ENCODE data around the gene TP63. TPM values are rescaled to one million over a fixed set of nuclear protein-coding genes. Genes with fewer than 3 reads are reported as not detected.

The TP63 gene
- total RNA-seq, 2 donors from 2014 or later = not detected

- H3K27ac Mint-ChIP-seq = no peak overlapping the region
- no peak for TF ChIP-seq CTCF (conservative IDR thresholded peaks at IDR 0.05)
- 80 to 100% methylated on average over 1 of the region's 2 CpGs for whole genome bisulfite sequencing, 2 experiments (ENCODE audit: insufficient coverage in 1 of 2, insufficient read length in 1 of 2)
- Histone ChIP-seq H3K9me3 (ENCODE audit: control insufficient read depth, low read length) (no peaks in the 10 kb centered on the region), H3K4me3 (ENCODE audit: low read length) (no peak overlapping the region), H3K9ac (ENCODE audit: extremely low read depth, low read length, poor library complexity, severe bottlenecking) (no peak overlapping the region), H3K27me3 (ENCODE audit: control insufficient read depth, insufficient read depth, low read length, poor library complexity, severe bottlenecking) (no peaks in the 10 kb centered on the region), H3K36me3 (ENCODE audit: control insufficient read depth, insufficient read depth, low read length) (no peaks in the 10 kb centered on the region), H3K4me1 (ENCODE audit: control insufficient read depth, insufficient read depth, low read length) (no peaks in the 10 kb centered on the region), H3K27ac (ENCODE audit: low read depth, low read length) (no peak overlapping the region)
- no peak for DNase-seq
- H3K36me3 Mint-ChIP-seq (ENCODE audit: low read depth) = no peaks in the 10 kb centered on the region
- H3K4me3 Mint-ChIP-seq = no peak overlapping the region
- no peaks in the 10 kb centered on the region for H3K9me3 Mint-ChIP-seq
- H3K4me1 Mint-ChIP-seq = peaks cover 8% of the 10 kb centered on the region
- no peaks in the 10 kb centered on the region for H3K27me3 Mint-ChIP-seq (ENCODE audit: insufficient read depth)
Measured at GRCh38 chr3:189909573-189909972, 278.4 kb downstream of the TP63 start.

GRCh38 chr3:189911001-189911400, 279.8 kb downstream of the TP63 start:
- no peaks in the 10 kb centered on the region for H3K27me3 Mint-ChIP-seq (ENCODE audit: insufficient read depth)
- no peak overlapping the region for H3K4me3 Mint-ChIP-seq
- H3K36me3 ChIP-seq (ENCODE audit: control insufficient read depth, insufficient read depth, low read length) = no peaks in the 10 kb centered on the region
- H3K27ac ChIP-seq (ENCODE audit: low read depth, low read length) = no peak overlapping the region
- 85% methylated on average over 1 of the region's 1 CpG; no CpG with 5 or more reads in 1 of the 2 experiments for WGBS, 2 experiments (ENCODE audit: insufficient coverage in 1 of 2, insufficient read length in 1 of 2)
- no peak overlapping the region for H3K9ac ChIP-seq (ENCODE audit: extremely low read depth, low read length, poor library complexity, severe bottlenecking)
- H3K4me1 ChIP-seq (ENCODE audit: control insufficient read depth, insufficient read depth, low read length) = no peaks in the 10 kb centered on the region
- H3K27me3 ChIP-seq (ENCODE audit: control insufficient read depth, insufficient read depth, low read length, poor library complexity, severe bottlenecking) = no peaks in the 10 kb centered on the region
- no peak overlapping the region for H3K27ac Mint-ChIP-seq
- no peaks in the 10 kb centered on the region for H3K9me3 Mint-ChIP-seq
- H3K4me3 ChIP-seq (ENCODE audit: low read length) = no peak overlapping the region
- no peaks in the 10 kb centered on the region for H3K9me3 ChIP-seq (ENCODE audit: control insufficient read depth, low read length)
- no peak for DNase-seq
- H3K36me3 Mint-ChIP-seq (ENCODE audit: low read depth) = no peaks in the 10 kb centered on the region
- TF ChIP-seq CTCF (conservative IDR thresholded peaks at IDR 0.05) = no peak
- peaks cover 7% of the 10 kb centered on the region for H3K4me1 Mint-ChIP-seq

GRCh38 chr3:189914799-189915198, 283.6 kb downstream of the TP63 start:
- H3K27ac Mint-ChIP-seq = no peak overlapping the region
- H3K9me3 Mint-ChIP-seq = no peaks in the 10 kb centered on the region
- H3K27me3 ChIP-seq (ENCODE audit: control insufficient read depth, insufficient read depth, low read length, poor library complexity, severe bottlenecking) = no peaks in the 10 kb centered on the region
- no peaks in the 10 kb centered on the region for H3K36me3 Mint-ChIP-seq (ENCODE audit: low read depth)
- H3K36me3 ChIP-seq (ENCODE audit: control insufficient read depth, insufficient read depth, low read length) = no peaks in the 10 kb centered on the region
- H3K4me1 Mint-ChIP-seq = peaks cover 6% of the 10 kb centered on the region
- TF ChIP-seq CTCF (conservative IDR thresholded peaks at IDR 0.05) = no peak
- no peak overlapping the region for H3K9ac ChIP-seq (ENCODE audit: extremely low read depth, low read length, poor library complexity, severe bottlenecking)
- WGBS, 2 experiments (ENCODE audit: insufficient coverage in 1 of 2, insufficient read length in 1 of 2) = 93% methylated on average over 3 of the region's 3 CpGs; no CpG with 5 or more reads in 1 of the 2 experiments
- H3K4me3 Mint-ChIP-seq = no peak overlapping the region
- no peak overlapping the region for H3K4me3 ChIP-seq (ENCODE audit: low read length)
- H3K9me3 ChIP-seq (ENCODE audit: control insufficient read depth, low read length) = no peaks in the 10 kb centered on the region
- no peaks in the 10 kb centered on the region for H3K27me3 Mint-ChIP-seq (ENCODE audit: insufficient read depth)
- H3K27ac ChIP-seq (ENCODE audit: low read depth, low read length) = no peak overlapping the region
- no peaks in the 10 kb centered on the region for H3K4me1 ChIP-seq (ENCODE audit: control insufficient read depth, insufficient read depth, low read length)
- DNase-seq = no peak
